Neutrophil (primary cell): Measurements from ENCODE around the gene IL17C.

Source experiments
- H3K27ac ChIP-seq: fragments of 200-600 bp; sonication (generic); 2 replicates; pipeline ENCODE4 v1.5.1; 2016; ENCODE audit warnings: mild to moderate bottlenecking, moderate library complexity
- H3K27me3 ChIP-seq: fragments of 200-600 bp; sonication (generic); 2 replicates; pipeline ENCODE4 v1.6.0; 2016; ENCODE audit warnings: mild to moderate bottlenecking
- H3K36me3 ChIP-seq: fragments of 200-600 bp; sonication (generic); 2 replicates; pipeline ENCODE4 v1.5.1; 2017
- H3K4me1 ChIP-seq, 2 experiments: fragments of 200-600 bp in 1 of 2; sonication (generic) in 1 of 2; 1 replicate in 1 of 2; 2 replicates in 1 of 2; pipeline versions ENCODE4 v1.5.1 to v1.6.1; 2013 to 2016; ENCODE audit warnings: low read depth in 1 of 2, low read length in 1 of 2, mild to moderate bottlenecking in 1 of 2, moderate library complexity in 1 of 2; ENCODE audit not compliant: control insufficient read depth in 1 of 2, insufficient read depth in 1 of 2
- H3K4me3 ChIP-seq, 2 experiments: fragments of 200-600 bp in 1 of 2; sonication (generic) in 1 of 2; 1 replicate in 1 of 2; 2 replicates in 1 of 2; pipeline ENCODE4 v1.5.1; 2013 to 2016; ENCODE audit warnings: low read depth in 1 of 2, low read length in 1 of 2, mild to moderate bottlenecking in 1 of 2, moderate library complexity in 1 of 2
- H3K9me3 ChIP-seq: fragments of 200-600 bp; sonication (generic); 2 replicates; pipeline ENCODE4 v1.5.1; 2016
- CTCF ChIP-seq: fragments of 200-600 bp; sonication (generic); IDR thresholded peaks from 2 replicates; pipeline ENCODE4 v1.5.1; 2016; ENCODE audit warnings: antibody characterized with exemption

IL17C gene

GRCh38 chr16:88677721-88678120 is 39.3 kb downstream of the IL17C start:
- Histone ChIP-seq H3K4me3 (no peak overlapping the region), H3K4me1 (peaks cover 26 to 30% of the 10 kb centered on the region in 2 experiments), H3K9me3 (no peaks in the 10 kb centered on the region), H3K36me3 (peaks cover 76% of the 10 kb centered on the region), H3K27ac (no peak overlapping the region), H3K27me3 (no peaks in the 10 kb centered on the region)
- TF ChIP-seq CTCF, result no peak

- H3K36me3 ChIP-seq, result peaks cover 73% of the 10 kb centered on the region
- no peak for TF ChIP-seq CTCF
- peaks cover 30% of the 10 kb centered on the region in 2 experiments for H3K4me1 ChIP-seq
- no peaks in the 10 kb centered on the region for H3K9me3 ChIP-seq
- H3K27ac ChIP-seq, result no peak overlapping the region
- H3K27me3 ChIP-seq, result no peaks in the 10 kb centered on the region
- no peak overlapping the region for H3K4me3 ChIP-seq
Measured at GRCh38 chr16:88678224-88678979, 40.0 kb downstream of the IL17C start.

- Histone ChIP-seq H3K27me3 (no peaks in the 10 kb centered on the region), H3K9me3 (no peaks in the 10 kb centered on the region), H3K4me3 (peak overlapping the region in 1 of 2 experiments; percentile 57), H3K36me3 (peaks cover 55% of the 10 kb centered on the region), H3K4me1 (peaks cover 51% of the 10 kb centered on the region in 2 experiments), H3K27ac (peak overlapping the region; percentile 89)
- TF ChIP-seq CTCF, result no peak
Measured at GRCh38 chr16:88680554-88681083, 42.2 kb downstream of the IL17C start.

GRCh38 chr16:88681084-88681680 is 42.8 kb downstream of the IL17C start:
- H3K4me3 ChIP-seq, result peak overlapping the region; percentile 37 to 57
- H3K27me3 ChIP-seq, result no peaks in the 10 kb centered on the region
- peaks cover 49% of the 10 kb centered on the region for H3K36me3 ChIP-seq
- peaks cover 52 to 56% of the 10 kb centered on the region in 2 experiments for H3K4me1 ChIP-seq
- no peaks in the 10 kb centered on the region for H3K9me3 ChIP-seq
- peak overlapping the region; percentile 89 for H3K27ac ChIP-seq
- TF ChIP-seq CTCF, result peak; percentile 57

GRCh38 chr16:88681709-88682451 is 43.5 kb downstream of the IL17C start:
- H3K4me3 ChIP-seq, result peak overlapping the region; percentile 37 to 57

More at GRCh38 chr16:88681709-88682451, 43.5 kb downstream of the IL17C start:
- H3K27ac ChIP-seq, result peak overlapping the region; percentile 89
- no peak for TF ChIP-seq CTCF
- peaks cover 42% of the 10 kb centered on the region for H3K36me3 ChIP-seq
- H3K9me3 ChIP-seq, result no peaks in the 10 kb centered on the region
- no peaks in the 10 kb centered on the region for H3K27me3 ChIP-seq
- H3K4me1 ChIP-seq, result peaks cover 56 to 62% of the 10 kb centered on the region in 2 experiments
